Mesenchymal stem cell (in vitro differentiated cells and primary cell): Measurements from ENCODE around the gene NCK1.
A peak's percentile ranks its signal among the peaks of the same experiment; 100 is the strongest.

ENCODE experiments used
- DNase-seq: peaks from one replicate; pipeline ENCODE4 v3.0.0-alpha.2; 2013
- H2AFZ ChIP-seq: one replicate; pipeline ENCODE4 v1.6.1; 2013; ENCODE audit warnings: low read depth, mild to moderate bottlenecking, control low read depth, inconsistent platforms, low read length, moderate library complexity
- H2AK5ac ChIP-seq: 2 replicates; pipeline ENCODE4 v1.6.1; 2013; ENCODE audit warnings: low read length, moderate library complexity, mild to moderate bottlenecking, inconsistent platforms; ENCODE audit not compliant: severe bottlenecking
- H2BK120ac ChIP-seq: one replicate; pipeline ENCODE4 v1.6.1; 2013; ENCODE audit warnings: low read depth, mild to moderate bottlenecking, inconsistent platforms, low read length, moderate library complexity
- H2BK12ac ChIP-seq, 2 experiments: one replicate each; pipeline ENCODE4 v1.6.1; 2013; ENCODE audit warnings: inconsistent platforms in 2 of 2, low read length in 2 of 2, mild to moderate bottlenecking in 2 of 2, moderate library complexity in 2 of 2, control low read depth in 1 of 2
- H2BK15ac ChIP-seq: one replicate; pipeline ENCODE4 v1.6.1; 2013; ENCODE audit warnings: mild to moderate bottlenecking, low read depth, inconsistent platforms; ENCODE audit not compliant: poor library complexity, severe bottlenecking
- H2BK5ac ChIP-seq: 2 replicates; pipeline ENCODE4 v1.6.1; 2013; ENCODE audit warnings: low read depth, mild to moderate bottlenecking, low read length, control low read depth, inconsistent platforms; ENCODE audit not compliant: poor library complexity, severe bottlenecking
- H3K14ac ChIP-seq, 2 experiments: one replicate each; pipeline ENCODE4 v1.6.1; 2013; ENCODE audit warnings: inconsistent platforms in 2 of 2, low read length in 2 of 2, control low read depth in 1 of 2, mild to moderate bottlenecking in 1 of 2, moderate library complexity in 1 of 2
- H3K18ac ChIP-seq, 2 experiments: one replicate each; pipeline ENCODE4 v1.6.1; 2013; ENCODE audit warnings: inconsistent platforms in 2 of 2, low read length in 2 of 2, control low read depth in 1 of 2, low read depth in 1 of 2, mild to moderate bottlenecking in 1 of 2
- H3K23ac ChIP-seq, 2 experiments: one replicate each; pipeline ENCODE4 v1.6.1; 2013; ENCODE audit warnings: inconsistent platforms in 2 of 2, low read length in 2 of 2, mild to moderate bottlenecking in 2 of 2, moderate library complexity in 2 of 2, control low read depth in 1 of 2
- H3K27ac ChIP-seq: 2 replicates; pipeline ENCODE4 v1.5.1; 2013; ENCODE audit warnings: mild to moderate bottlenecking, moderate library complexity, low read length, control low read depth, inconsistent platforms; ENCODE audit not compliant: poor library complexity, severe bottlenecking
- H3K27me3 ChIP-seq, 2 experiments: 2 replicates each; pipeline versions ENCODE4 v1.6.1 to v1.7.0; 2013; ENCODE audit warnings: low read length in 2 of 2, mild to moderate bottlenecking in 2 of 2, moderate library complexity in 2 of 2, control low read depth in 1 of 2, inconsistent platforms in 1 of 2; ENCODE audit not compliant: control insufficient read depth in 1 of 2, insufficient read depth in 1 of 2
- H3K36me3 ChIP-seq, 2 experiments: 2 replicates each; pipeline versions ENCODE4 v1.6.1 to v1.7.0; 2013; ENCODE audit warnings: low read length in 2 of 2, control low read depth in 1 of 2, inconsistent platforms in 1 of 2, low read depth in 1 of 2, mild to moderate bottlenecking in 1 of 2; ENCODE audit not compliant: insufficient read depth in 2 of 2, control insufficient read depth in 1 of 2
- H3K4ac ChIP-seq, 2 experiments: one replicate each; pipeline ENCODE4 v1.6.1; 2013; ENCODE audit warnings: inconsistent platforms in 2 of 2, low read length in 2 of 2, mild to moderate bottlenecking in 2 of 2, moderate library complexity in 2 of 2, control low read depth in 1 of 2, low read depth in 1 of 2
- H3K4me1 ChIP-seq: 2 replicates; pipeline ENCODE4 v1.6.1; 2013; ENCODE audit warnings: low read depth, low read length, control low read depth; ENCODE audit not compliant: control insufficient read depth, insufficient read depth
- H3K4me2 ChIP-seq: 2 replicates; pipeline ENCODE4 v1.6.1; 2013; ENCODE audit warnings: low read length, mild to moderate bottlenecking, inconsistent platforms; ENCODE audit not compliant: poor library complexity, severe bottlenecking
- H3K4me3 ChIP-seq, 2 experiments: 2 replicates each; pipeline versions ENCODE4 v1.5.1 to v1.7.0; 2013; ENCODE audit warnings: low read length in 2 of 2, mild to moderate bottlenecking in 2 of 2, control low read depth in 1 of 2, low read depth in 1 of 2; ENCODE audit not compliant: insufficient read depth in 1 of 2
- H3K79me1 ChIP-seq: replicated peaks from 2 replicates; pipeline ENCODE4 v1.6.1; 2013; ENCODE audit warnings: mild to moderate bottlenecking, control low read depth, low read length, inconsistent platforms; ENCODE audit not compliant: poor library complexity, severe bottlenecking
- H3K9ac ChIP-seq: 2 replicates; pipeline ENCODE4 v1.7.0; 2013; ENCODE audit warnings: mild to moderate bottlenecking, low read length, moderate library complexity
- H3K9me3 ChIP-seq: 2 replicates; pipeline ENCODE4 v1.7.0; 2013; ENCODE audit warnings: mild to moderate bottlenecking, low read length; ENCODE audit not compliant: control insufficient read depth
- H4K8ac ChIP-seq: one replicate; pipeline ENCODE4 v1.6.1; 2013; ENCODE audit warnings: inconsistent platforms, mild to moderate bottlenecking, low read length, moderate library complexity
- H4K91ac ChIP-seq: one replicate; pipeline ENCODE4 v1.6.1; 2013; ENCODE audit warnings: mild to moderate bottlenecking, low read length, inconsistent platforms
- WGBS: methylation state at CpG from one replicate; pipeline ENCODE4 v1.1.7; 2013; ENCODE audit warnings: mixed read lengths; 5-methylcytosine and 5-hydroxymethylcytosine counted together

The NCK1 gene

GRCh38 chr3:136906725-136907124, 44.7 kb downstream of the NCK1 start:
- peaks cover 17% of the 10 kb centered on the region for H3K79me1 ChIP-seq
- H3K4me3 ChIP-seq: no peak overlapping the region
- H2BK12ac ChIP-seq: no peak overlapping the region
- no peak overlapping the region for H2AK5ac ChIP-seq
- H3K9me3 ChIP-seq: peaks cover 39% of the 10 kb centered on the region
- peak overlapping the region; percentile 38 for H4K8ac ChIP-seq
- peaks cover 0 to 5% of the 10 kb centered on the region in 2 experiments for H3K36me3 ChIP-seq
- no peak overlapping the region for H3K4ac ChIP-seq
- WGBS: 74% methylated on average over 5 of the region's 5 CpGs
- no peak overlapping the region for H3K23ac ChIP-seq
- no peak overlapping the region for H2BK15ac ChIP-seq
- no peak overlapping the region for H3K18ac ChIP-seq
- H3K14ac ChIP-seq: no peak overlapping the region
- H3K27me3 ChIP-seq: no peaks in the 10 kb centered on the region
- no peak overlapping the region for H2BK5ac ChIP-seq
- H4K91ac ChIP-seq: peak overlapping the region; percentile 8
- H2BK120ac ChIP-seq: no peak overlapping the region
- no peaks in the 10 kb centered on the region for H3K4me1 ChIP-seq
- DNase-seq: no peak
- no peak overlapping the region for H3K4me2 ChIP-seq
- no peak overlapping the region for H2AFZ ChIP-seq
- no peak overlapping the region for H3K27ac ChIP-seq
- no peak overlapping the region for H3K9ac ChIP-seq

- no peak overlapping the region for H2AK5ac ChIP-seq
- no peaks in the 10 kb centered on the region for H3K4me1 ChIP-seq
- no peaks in the 10 kb centered on the region for H3K27me3 ChIP-seq
- H3K23ac ChIP-seq: no peak overlapping the region
- no peak overlapping the region for H4K91ac ChIP-seq
- H3K4ac ChIP-seq: no peak overlapping the region
- H3K9ac ChIP-seq: no peak overlapping the region
- H2AFZ ChIP-seq: no peak overlapping the region
- H3K4me2 ChIP-seq: no peak overlapping the region
- H2BK120ac ChIP-seq: no peak overlapping the region
- H3K79me1 ChIP-seq: peaks cover 21% of the 10 kb centered on the region
- H3K9me3 ChIP-seq: peaks cover 44% of the 10 kb centered on the region
- H3K18ac ChIP-seq: no peak overlapping the region
- H3K4me3 ChIP-seq: no peak overlapping the region
- no peak overlapping the region for H2BK15ac ChIP-seq
- H2BK5ac ChIP-seq: no peak overlapping the region
- H3K27ac ChIP-seq: no peak overlapping the region
- H2BK12ac ChIP-seq: no peak overlapping the region
- H4K8ac ChIP-seq: no peak overlapping the region
- no peak overlapping the region for H3K14ac ChIP-seq
- H3K36me3 ChIP-seq: peaks cover 4 to 5% of the 10 kb centered on the region in 2 experiments
- no peak for DNase-seq
- WGBS: 93% methylated on average over 2 of the region's 2 CpGs
Observed at GRCh38 chr3:136908297-136908696, 46.3 kb downstream of the NCK1 start.

- Histone ChIP-seq H3K4me1 (no peaks in the 10 kb centered on the region), H3K9ac (no peak overlapping the region), H3K36me3 (peaks cover 4 to 5% of the 10 kb centered on the region in 2 experiments), H3K27me3 (no peaks in the 10 kb centered on the region), H3K14ac (no peak overlapping the region), H2BK12ac (no peak overlapping the region), H3K9me3 (peaks cover 36% of the 10 kb centered on the region), H3K4me2 (no peak overlapping the region), H2BK5ac (no peak overlapping the region), H3K23ac (no peak overlapping the region), H2AFZ (no peak overlapping the region), H3K79me1 (peaks cover 25% of the 10 kb centered on the region), H3K27ac (no peak overlapping the region), H3K18ac (no peak overlapping the region), H4K91ac (no peak overlapping the region), H4K8ac (no peak overlapping the region), H2AK5ac (no peak overlapping the region), H3K4ac (peak overlapping the region in 1 of 2 experiments; percentile 26), H2BK120ac (no peak overlapping the region), H2BK15ac (no peak overlapping the region), H3K4me3 (no peak overlapping the region)
- 86% methylated on average over 3 of the region's 4 CpGs for WGBS
- DNase-seq: no peak
Observed at GRCh38 chr3:136909187-136909586, 47.2 kb downstream of the NCK1 start.

GRCh38 chr3:136910697-136911096, 48.7 kb downstream of the NCK1 start:
- no peak overlapping the region for H2BK120ac ChIP-seq
- no peak overlapping the region for H3K14ac ChIP-seq
- H3K9me3 ChIP-seq: peaks cover 22% of the 10 kb centered on the region
- H2BK15ac ChIP-seq: no peak overlapping the region
- H3K4me2 ChIP-seq: no peak overlapping the region
- WGBS: no CpG with 5 or more reads among the region's 2 CpGs
- no peak overlapping the region for H3K23ac ChIP-seq
- no peak for DNase-seq
- H3K9ac ChIP-seq: no peak overlapping the region
- no peak overlapping the region for H4K91ac ChIP-seq
- no peaks in the 10 kb centered on the region for H3K4me1 ChIP-seq
- H3K18ac ChIP-seq: no peak overlapping the region
- no peak overlapping the region for H2AK5ac ChIP-seq
- peaks cover 23% of the 10 kb centered on the region for H3K79me1 ChIP-seq
- no peak overlapping the region for H4K8ac ChIP-seq
- no peak overlapping the region for H2BK5ac ChIP-seq
- H2BK12ac ChIP-seq: no peak overlapping the region
- H3K4me3 ChIP-seq: no peak overlapping the region
- H3K4ac ChIP-seq: no peak overlapping the region
- H2AFZ ChIP-seq: no peak overlapping the region
- H3K36me3 ChIP-seq: peaks cover 4 to 5% of the 10 kb centered on the region in 2 experiments
- H3K27me3 ChIP-seq: no peaks in the 10 kb centered on the region
- H3K27ac ChIP-seq: no peak overlapping the region
